Right lobe of liver (tissue), 4 donors: ENCODE measurements around the gene RGS3.

Source experiments
- POLR2A ChIP-seq: fragments of 450-650 bp; IDR thresholded peaks from one replicate; pipeline ENCODE4 v1.6.1; 2017; ENCODE audit warnings: antibody characterized with exemption, mild to moderate bottlenecking
- TF ChIP-seq, protein P1 (sequence below), 4 donors: fragments of 200-600 bp in 3 of 4; fragments of 450-650 bp in 1 of 4; IDR thresholded peaks; one replicate each; pipeline versions ENCODE4 v1.5.1 to v1.8.0; 2016 to 2022; ENCODE audit warnings: antibody characterized with exemption in 4 of 4, mild to moderate bottlenecking in 2 of 4
- donor health status: DM: no; HTN: no; CAD: no.
- donor health status: DM: no; HTN: no; CAD: no.
- donor health status: DM: no; HTN: yes; CAD: no.

DNA sequence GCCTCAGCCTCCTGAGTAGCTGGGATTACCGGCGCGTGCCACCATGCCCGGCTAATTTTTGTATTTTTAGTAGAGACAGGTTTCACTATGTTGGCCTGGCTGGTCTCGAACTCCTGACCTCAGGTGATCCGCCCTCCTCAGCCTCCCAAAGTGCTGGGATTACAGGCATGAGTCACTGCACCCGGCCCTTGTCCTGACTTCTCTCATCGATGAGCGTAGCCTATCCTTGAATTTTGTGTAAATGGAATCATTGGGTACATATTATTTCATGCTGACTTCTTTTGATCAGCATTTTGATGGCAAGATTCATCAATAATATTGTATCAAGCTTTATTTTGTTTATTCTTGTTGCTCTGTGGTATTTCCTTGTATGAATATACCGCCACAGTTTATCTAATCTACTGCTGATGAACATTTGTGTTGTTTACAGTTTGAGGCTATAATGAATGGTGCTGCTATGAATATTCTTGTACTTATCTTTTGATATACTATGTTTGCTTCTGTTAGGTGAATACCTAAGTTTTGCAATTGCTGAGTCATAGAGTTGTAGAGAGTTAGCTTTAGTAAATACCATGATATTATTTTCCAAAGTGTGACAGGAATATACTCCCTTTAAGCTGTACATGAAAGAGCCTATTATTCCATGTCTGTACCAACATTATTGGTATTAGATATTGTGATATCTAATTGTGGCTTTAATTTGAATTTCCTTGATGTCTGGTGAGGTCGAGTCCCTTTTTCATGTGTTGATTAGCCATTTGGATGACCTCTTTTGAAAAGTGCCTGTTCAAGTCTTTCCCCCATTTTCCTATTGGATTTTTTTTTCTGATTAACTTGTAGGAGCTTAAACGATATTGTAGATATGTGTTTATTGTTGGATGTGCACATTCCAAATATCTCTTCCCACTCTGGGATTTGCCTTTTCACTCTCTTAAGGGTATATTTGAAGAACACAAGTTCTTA, 107.5 kb downstream of the RGS3 start:
- TF ChIP-seq, protein P1, sequence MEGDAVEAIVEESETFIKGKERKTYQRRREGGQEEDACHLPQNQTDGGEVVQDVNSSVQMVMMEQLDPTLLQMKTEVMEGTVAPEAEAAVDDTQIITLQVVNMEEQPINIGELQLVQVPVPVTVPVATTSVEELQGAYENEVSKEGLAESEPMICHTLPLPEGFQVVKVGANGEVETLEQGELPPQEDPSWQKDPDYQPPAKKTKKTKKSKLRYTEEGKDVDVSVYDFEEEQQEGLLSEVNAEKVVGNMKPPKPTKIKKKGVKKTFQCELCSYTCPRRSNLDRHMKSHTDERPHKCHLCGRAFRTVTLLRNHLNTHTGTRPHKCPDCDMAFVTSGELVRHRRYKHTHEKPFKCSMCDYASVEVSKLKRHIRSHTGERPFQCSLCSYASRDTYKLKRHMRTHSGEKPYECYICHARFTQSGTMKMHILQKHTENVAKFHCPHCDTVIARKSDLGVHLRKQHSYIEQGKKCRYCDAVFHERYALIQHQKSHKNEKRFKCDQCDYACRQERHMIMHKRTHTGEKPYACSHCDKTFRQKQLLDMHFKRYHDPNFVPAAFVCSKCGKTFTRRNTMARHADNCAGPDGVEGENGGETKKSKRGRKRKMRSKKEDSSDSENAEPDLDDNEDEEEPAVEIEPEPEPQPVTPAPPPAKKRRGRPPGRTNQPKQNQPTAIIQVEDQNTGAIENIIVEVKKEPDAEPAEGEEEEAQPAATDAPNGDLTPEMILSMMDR (IDR thresholded peaks at IDR 0.05), result no peak
- no peak for TF ChIP-seq POLR2A
